Left cardiac atrium (tissue), 2 donors: ENCODE data around the gene TAF11L3. TPM values are rescaled to one million over a fixed set of nuclear protein-coding genes. Genes with fewer than 3 reads are reported as not detected.

Experiments
- total RNA-seq, 2 donors: library from RNA; stranded (reverse); fragmentation: NEBNext Ultra II Directional; extraction: Animal tissue kit (Norgen Biotek cat#: 25700); gene quantifications; one replicate each; pipeline ENCODE4 v1.2.1, GENCODE V29; 2021
- donor health status: DM: no; HTN: yes; CAD: no; lungs with severe emphysema.
- donor health status: DM: yes; HTN: yes; CAD: no.

Gene TAF11L3
- total RNA-seq, 2 donors from 2014 or later = not detected

Other genes with a start within 250 kb of the TAF11L3 start
- gene TAF11L2, start 20.1 kb upstream of the TAF11L3 start, total RNA-seq = not detected
- not detected for gene TAF11L4, start 3.4 kb downstream of the TAF11L3 start, total RNA-seq
- not detected for gene TAF11L5, start 6.9 kb downstream of the TAF11L3 start, total RNA-seq
- gene TAF11L6, start 10.3 kb downstream of the TAF11L3 start, total RNA-seq = not detected
- gene TAF11L7, start 67.4 kb downstream of the TAF11L3 start, total RNA-seq = not detected
- not detected for gene TAF11L8, start 72.6 kb downstream of the TAF11L3 start, total RNA-seq
- not detected for gene TAF11L9, start 76.0 kb downstream of the TAF11L3 start, total RNA-seq
- not detected for gene TAF11L10, start 79.5 kb downstream of the TAF11L3 start, total RNA-seq
- gene TAF11L11, start 85.8 kb downstream of the TAF11L3 start, total RNA-seq = not detected
- gene TAF11L12, start 92.0 kb downstream of the TAF11L3 start, total RNA-seq = not detected
- gene TAF11L13, start 113.7 kb downstream of the TAF11L3 start, total RNA-seq = not detected
- not detected for gene TAF11L14, start 116.1 kb downstream of the TAF11L3 start, total RNA-seq